HG02884 (cell line): ENCODE results near the gene TM9SF4.

Source experiments
- ATAC-seq: cut with Tn5 transposase; IDR thresholded peaks from one replicate; pipeline ENCODE4 v1.9.1; 2021; ENCODE audit warnings: mild to moderate bottlenecking, moderate library complexity; ENCODE audit not compliant: unreplicated experiment

Gene TM9SF4

GRCh38 chr20:32205843-32206759, 96.6 kb downstream of the TM9SF4 start:
- ATAC-seq = no peak

- ATAC-seq = peak; percentile 20
Observed at GRCh38 chr20:32206760-32207625, 97.5 kb downstream of the TM9SF4 start.

- ATAC-seq = peak; percentile 83
Observed at GRCh38 chr20:32207626-32208498, 98.3 kb downstream of the TM9SF4 start, which contains the start of the genes PLAGL2 and POFUT1. TSS of gene PLAGL2 (minus strand) at chr20:32207743. CDS start at chr20:32202178, 5,565 bp downstream. TSS of gene POFUT1 (plus strand) at chr20:32207880. CDS start at chr20:32207942, 62 bp downstream.

- ATAC-seq = no peak
Observed at GRCh38 chr20:32208499-32209154, 99.1 kb downstream of the TM9SF4 start.

- no peak for ATAC-seq
Observed at GRCh38 chr20:32209850-32210605, 100.5 kb downstream of the TM9SF4 start.

- ATAC-seq = no peak
Observed at GRCh38 chr20:32213870-32214269, 104.4 kb downstream of the TM9SF4 start.

- ATAC-seq = no peak
Observed at GRCh38 chr20:32215147-32215546, 105.6 kb downstream of the TM9SF4 start.

GRCh38 chr20:32215729-32216128, 106.2 kb downstream of the TM9SF4 start:
- ATAC-seq = no peak

GRCh38 chr20:32216179-32217142, 106.9 kb downstream of the TM9SF4 start:
- ATAC-seq = no peak
